ENCODE measurements around the gene SPHK1.
A peak's percentile ranks its signal among the peaks of the same experiment; 100 is the strongest.

The SPHK1 gene

GRCh38 chr17:76384987-76385891 is 830 bp downstream of the SPHK1 start:
- DNase-seq (ENCODE audit: low read depth in 2 of 2): peak in 1 of 2 experiments; percentile 26

GRCh38 chr17:76385892-76386786 is 1.7 kb downstream of the SPHK1 start:
- DNase-seq (ENCODE audit: low read depth in 2 of 2): peak; percentile 64 to 86

- no peak for DNase-seq (ENCODE audit: low read depth in 2 of 2)
Observed at GRCh38 chr17:76386966-76387765, 2.8 kb downstream of the SPHK1 start.

GRCh38 chr17:76388966-76389888 is 4.8 kb downstream of the SPHK1 start:
- DNase-seq (ENCODE audit: low read depth in 2 of 2): no peak

GRCh38 chr17:76390003-76390421 is 5.6 kb downstream of the SPHK1 start:
- DNase-seq (ENCODE audit: low read depth in 2 of 2): no peak

- DNase-seq (ENCODE audit: low read depth in 2 of 2): no peak
Observed at GRCh38 chr17:76391200-76391715, 6.8 kb downstream of the SPHK1 start.

GRCh38 chr17:76394166-76394565 is 9.8 kb downstream of the SPHK1 start:
- no peak for DNase-seq (ENCODE audit: low read depth in 2 of 2)

GRCh38 chr17:76395980-76396379 is 11.6 kb downstream of the SPHK1 start:
- DNase-seq (ENCODE audit: low read depth in 2 of 2): no peak

- no peak for DNase-seq (ENCODE audit: low read depth in 2 of 2)
Observed at GRCh38 chr17:76397184-76397583, 12.8 kb downstream of the SPHK1 start.

- peak; percentile 67 to 86 for DNase-seq (ENCODE audit: low read depth in 2 of 2)
Observed at GRCh38 chr17:76397687-76398522, 13.5 kb downstream of the SPHK1 start.

- DNase-seq (ENCODE audit: low read depth in 2 of 2): no peak
Observed at GRCh38 chr17:76398523-76399174, 14.2 kb downstream of the SPHK1 start.

- DNase-seq (ENCODE audit: low read depth in 2 of 2): no peak
Observed at GRCh38 chr17:76399175-76400172, 15.1 kb downstream of the SPHK1 start.

GRCh38 chr17:76402711-76403110 is 18.3 kb downstream of the SPHK1 start:
- no peak for DNase-seq (ENCODE audit: low read depth in 2 of 2)

- no peak for DNase-seq (ENCODE audit: low read depth in 2 of 2)
Observed at GRCh38 chr17:76404256-76404655, 19.8 kb downstream of the SPHK1 start.

- DNase-seq (ENCODE audit: low read depth in 2 of 2): no peak
Observed at GRCh38 chr17:76404976-76405563, 20.7 kb downstream of the SPHK1 start.

GRCh38 chr17:76405607-76405966 is 21.2 kb downstream of the SPHK1 start:
- no peak for DNase-seq (ENCODE audit: low read depth in 2 of 2)

- DNase-seq (ENCODE audit: low read depth in 2 of 2): no peak
Observed at GRCh38 chr17:76405967-76406647, 21.7 kb downstream of the SPHK1 start.

Measured in stimulated activated CD4-positive, alpha-beta T cell treated with anti-CD3 and anti-CD28 coated beads, Interleukin-12 subunit alpha, Interleukin-12 subunit beta, amount 100 ng/mL, for 24 hours (primary cell).